ENCODE measurements around the gene ICAM2.

GRCh38 chr17:63998050-63998720 lies 22.2 kb downstream of the ICAM2 start, which contains the start of gene PRR29:
- no peak for TF ChIP-seq CTCF (IDR thresholded peaks at IDR 0.05; ENCODE audit: low read length)
- no peak for TF ChIP-seq EZH2 (optimal IDR thresholded peaks at IDR 0.05; ENCODE audit: low read depth, low read length)
- no peak for TF ChIP-seq EZH2phosphoT487 (IDR thresholded peaks at IDR 0.05; ENCODE audit: low read length)
